Sigmoid colon (tissue), 7 donors: ENCODE results near the gene GART. TPM values are rescaled to one million over a fixed set of nuclear protein-coding genes. Genes with fewer than 3 reads are reported as not detected.

Experiments
- DNase-seq: peaks from one replicate; pipeline ENCODE4 v3.0.0-alpha.2; 2019
- H3K27ac ChIP-seq, 4 donors: fragments of 200-600 bp; sonication (generic); one replicate each; pipeline ENCODE4 v1.5.1; 2016 to 2019; ENCODE audit warnings: mild to moderate bottlenecking in 1 of 4
- H3K27me3 ChIP-seq, 3 donors: fragments of 200-600 bp; sonication (generic); one replicate each; pipeline ENCODE4 v1.5.1; 2019; ENCODE audit warnings: mild to moderate bottlenecking in 1 of 3
- H3K36me3 ChIP-seq, 4 donors: fragments of 200-600 bp; sonication (generic); one replicate each; pipeline ENCODE4 v1.5.1; 2016 to 2019
- H3K4me1 ChIP-seq, 4 donors: fragments of 200-600 bp; sonication (generic); one replicate each; pipeline ENCODE4 v1.5.1; 2017 to 2019
- H3K4me3 ChIP-seq, 4 donors: fragments of 200-600 bp; sonication (generic); one replicate each; pipeline ENCODE4 v1.5.1; 2017 to 2019; ENCODE audit warnings: mild to moderate bottlenecking in 2 of 4, moderate library complexity in 1 of 4
- H3K9me3 ChIP-seq, 4 donors: fragments of 200-600 bp in 3 of 4; sonication (generic) in 3 of 4; one replicate each; pipeline versions ENCODE4 v1.5.1 to v1.6.1; 2013 to 2019
- EP300 ChIP-seq, 4 donors: sonication (generic); formaldehyde crosslinking; IDR thresholded peaks; one replicate each; pipeline ENCODE4 v1.6.1; 2017; ENCODE audit warnings: antibody characterized with exemption in 4 of 4
- POLR2A ChIP-seq, 2 donors: fragments of 450-650 bp; IDR thresholded peaks; one replicate each; pipeline ENCODE4 v1.6.1; 2016; ENCODE audit warnings: antibody characterized with exemption in 2 of 2, mild to moderate bottlenecking in 2 of 2, moderate library complexity in 2 of 2
- POLR2AphosphoS5 ChIP-seq, 4 donors: sonication (generic); formaldehyde crosslinking; IDR thresholded peaks; one replicate each; pipeline ENCODE4 v1.6.1; 2017; ENCODE audit warnings: antibody characterized with exemption in 4 of 4
- WGBS, 2 donors: extraction: QIAGEN DNeasy Blood & Tissue Kit; methylation state at CpG; one replicate each; pipeline ENCODE4 v1.1.7; 2013; 5-methylcytosine and 5-hydroxymethylcytosine counted together
- intact Hi-C: fragments of 100-400 bp; cut with DNase I; formaldehyde crosslinking; loops from one replicate; pipeline ENCODE4 v1.15.1; 2023
- polyA plus RNA-seq, 3 donors: library from polyadenylated mRNA; stranded (reverse); fragments of 200-250 nt; gene quantifications; one replicate each; pipeline ENCODE4 v1.2.3, GENCODE V29; 2013
- total RNA-seq, 4 donors: library from RNA; depleted of rRNA; stranded (reverse); fragments of >200 nt; gene quantifications; one replicate each; pipeline ENCODE4 v1.1.0, GENCODE V29; 2016
- TF ChIP-seq, protein P1 (sequence below), 4 experiments: fragments of 450-650 bp in 3 of 4; fragments of 200-600 bp in 1 of 4; IDR thresholded peaks; one replicate each; pipeline ENCODE4 v1.5.1; 2016 to 2019; ENCODE audit warnings: antibody characterized with exemption in 4 of 4, mild to moderate bottlenecking in 3 of 4, moderate library complexity in 2 of 4
- donor health status: healthy with polysubstance abuse.
- donor health status: Bipolar disorder and iron deficiency.
- donor health status: healthy.

GART gene
- total and polyA plus RNA-seq, 7 donors = 10.8 to 78.5 (median 53.2) TPM

DNA sequence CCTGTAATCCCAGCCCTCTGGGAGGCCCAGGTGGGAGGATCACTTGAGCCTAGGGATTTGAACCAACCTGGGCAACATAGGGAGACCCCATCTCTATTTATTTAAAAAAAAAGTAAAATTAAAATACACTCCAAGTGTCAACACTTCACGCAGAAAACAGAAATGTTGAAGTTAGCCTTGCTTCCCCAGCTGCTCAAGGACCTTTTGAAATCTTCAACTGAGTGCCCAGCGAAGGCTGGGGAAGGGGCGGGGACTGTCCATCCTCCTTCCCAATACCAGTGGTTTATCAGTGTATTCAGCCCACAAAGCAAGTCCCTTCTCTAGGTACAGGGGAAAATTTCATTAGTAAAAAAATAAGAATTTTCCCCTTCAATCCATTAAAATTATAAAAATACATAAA is 48.2 kb downstream of the GART start:
- Histone ChIP-seq H3K4me3 (no peak overlapping the region), H3K9me3 (no peaks in the 10 kb centered on the region), H3K4me1 (peaks cover 0 to 8% (median 3%) of the 10 kb centered on the region in 4 donors), H3K27ac (no peak overlapping the region), H3K27me3 (no peaks in the 10 kb centered on the region), H3K36me3 (no peaks in the 10 kb centered on the region)
- 90 to 93% methylated on average over 3 of the region's 3 CpGs for WGBS, 2 donors
- no peak for DNase-seq
- TF ChIP-seq, protein P1, sequence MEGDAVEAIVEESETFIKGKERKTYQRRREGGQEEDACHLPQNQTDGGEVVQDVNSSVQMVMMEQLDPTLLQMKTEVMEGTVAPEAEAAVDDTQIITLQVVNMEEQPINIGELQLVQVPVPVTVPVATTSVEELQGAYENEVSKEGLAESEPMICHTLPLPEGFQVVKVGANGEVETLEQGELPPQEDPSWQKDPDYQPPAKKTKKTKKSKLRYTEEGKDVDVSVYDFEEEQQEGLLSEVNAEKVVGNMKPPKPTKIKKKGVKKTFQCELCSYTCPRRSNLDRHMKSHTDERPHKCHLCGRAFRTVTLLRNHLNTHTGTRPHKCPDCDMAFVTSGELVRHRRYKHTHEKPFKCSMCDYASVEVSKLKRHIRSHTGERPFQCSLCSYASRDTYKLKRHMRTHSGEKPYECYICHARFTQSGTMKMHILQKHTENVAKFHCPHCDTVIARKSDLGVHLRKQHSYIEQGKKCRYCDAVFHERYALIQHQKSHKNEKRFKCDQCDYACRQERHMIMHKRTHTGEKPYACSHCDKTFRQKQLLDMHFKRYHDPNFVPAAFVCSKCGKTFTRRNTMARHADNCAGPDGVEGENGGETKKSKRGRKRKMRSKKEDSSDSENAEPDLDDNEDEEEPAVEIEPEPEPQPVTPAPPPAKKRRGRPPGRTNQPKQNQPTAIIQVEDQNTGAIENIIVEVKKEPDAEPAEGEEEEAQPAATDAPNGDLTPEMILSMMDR (IDR thresholded peaks at IDR 0.05) = no peak
- no peak for TF ChIP-seq POLR2A (IDR thresholded peaks at IDR 0.05)
- intact Hi-C loops = no loop called here

DNA sequence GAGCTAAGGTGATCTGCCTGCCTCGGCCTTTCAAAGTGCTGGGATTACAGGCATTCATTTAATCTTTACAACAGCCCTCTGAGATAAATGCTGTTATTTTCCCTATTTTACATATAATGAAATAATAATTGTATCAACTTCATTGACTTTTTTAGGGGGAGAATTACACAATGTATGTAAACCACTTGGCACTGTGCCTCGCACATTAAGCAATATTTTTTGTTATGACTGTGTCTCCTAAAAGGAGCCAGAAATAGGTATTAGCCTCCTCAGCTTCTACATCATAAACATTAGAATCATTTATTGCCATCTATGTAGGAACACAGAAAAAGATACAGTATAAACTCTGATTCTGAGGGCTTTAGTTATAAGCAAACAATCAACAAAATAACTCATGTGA is 49.3 kb downstream of the GART start:
- H3K27me3 ChIP-seq = no peaks in the 10 kb centered on the region
- peak overlapping the region in 2 of 4 donors; percentile 79 to 80 for H3K27ac ChIP-seq
- no peak overlapping the region for H3K4me3 ChIP-seq
- DNase-seq = no peak
- no peaks in the 10 kb centered on the region for H3K36me3 ChIP-seq
- TF ChIP-seq, protein P1 (IDR thresholded peaks at IDR 0.05) = no peak
- TF ChIP-seq EP300 (IDR thresholded peaks at IDR 0.05) = no peak
- TF ChIP-seq POLR2A (IDR thresholded peaks at IDR 0.05) = no peak
- TF ChIP-seq POLR2AphosphoS5 (IDR thresholded peaks at IDR 0.05) = no peak
- H3K9me3 ChIP-seq = no peaks in the 10 kb centered on the region
- peaks cover 0 to 8% (median 3%) of the 10 kb centered on the region in 4 donors for H3K4me1 ChIP-seq
- intact Hi-C loops = no loop called here
- 36 to 73% methylated on average over 2 of the region's 2 CpGs for WGBS, 2 donors

DNA sequence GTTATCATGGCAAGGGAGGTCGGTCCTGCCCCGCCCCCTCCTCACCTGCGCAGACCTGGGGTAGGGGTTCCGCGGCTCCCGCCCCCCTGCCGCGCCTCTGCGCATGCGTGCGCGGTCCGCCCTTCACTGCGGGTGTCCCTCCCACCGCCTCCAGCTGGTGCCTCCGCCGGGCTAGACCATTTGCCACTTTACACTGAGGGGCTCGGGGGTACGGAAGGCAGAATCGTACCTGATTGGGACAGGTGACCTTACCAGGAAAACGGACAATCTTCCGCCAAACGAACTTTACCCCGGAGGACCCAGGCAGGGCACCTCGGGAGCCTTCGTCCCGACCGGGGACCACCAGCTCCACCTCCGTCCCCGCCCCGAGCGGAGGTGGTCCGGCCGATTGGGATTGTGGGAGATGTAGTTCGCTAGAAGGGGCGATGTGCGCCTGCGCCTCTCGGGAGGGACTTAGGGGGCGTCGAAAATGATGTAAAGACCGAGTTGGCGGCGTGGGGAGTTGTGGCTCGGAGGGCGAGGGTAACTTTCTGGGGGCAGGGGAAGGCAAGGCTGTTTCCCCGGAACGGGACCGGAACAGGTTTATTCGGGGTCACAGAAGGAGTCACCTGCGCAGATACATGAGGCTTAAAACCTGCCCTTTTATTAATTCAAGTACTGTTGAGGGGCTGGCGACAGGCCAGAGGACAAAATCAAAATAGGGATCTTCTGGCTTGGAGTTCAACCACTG is 50.4 kb downstream of the GART start, which contains the start of gene DNAJC28:
DNAJC28 (minus strand) TSS at position 344 of the 730 bp plus-strand sequence. CDS start 2,323 bp downstream, outside the sequence.
- Histone ChIP-seq H3K27ac (peak within 1 kb of the TSS; percentile 76 to 81 (median 80)), H3K4me1 (peaks cover 0 to 8% (median 3%) of the 10 kb centered on the region in 4 donors), H3K9me3 (no peaks in the 10 kb centered on the region), H3K4me3 (peak within 1 kb of the TSS; percentile 49 to 69 (median 62)), H3K36me3 (no peaks in the 10 kb centered on the region), H3K27me3 (no peaks in the 10 kb centered on the region)
- TF ChIP-seq POLR2AphosphoS5 (IDR thresholded peaks at IDR 0.05) (peak; percentile 49 to 78 (median 72)), EP300 (IDR thresholded peaks at IDR 0.05) (no peak), POLR2A (IDR thresholded peaks at IDR 0.05) (peak in 1 of 2 donors; percentile 42)
- TF ChIP-seq, protein P1 (IDR thresholded peaks at IDR 0.05) = no peak
- intact Hi-C loops = loop anchor here (1.0 kb wide), 1 partner anchor 51 kb away; the partner anchor contains the start of gene GART
- 0 to 1% methylated on average over 52 of the region's 52 CpGs for WGBS, 2 donors
- DNase-seq = peak; percentile 96

DNA sequence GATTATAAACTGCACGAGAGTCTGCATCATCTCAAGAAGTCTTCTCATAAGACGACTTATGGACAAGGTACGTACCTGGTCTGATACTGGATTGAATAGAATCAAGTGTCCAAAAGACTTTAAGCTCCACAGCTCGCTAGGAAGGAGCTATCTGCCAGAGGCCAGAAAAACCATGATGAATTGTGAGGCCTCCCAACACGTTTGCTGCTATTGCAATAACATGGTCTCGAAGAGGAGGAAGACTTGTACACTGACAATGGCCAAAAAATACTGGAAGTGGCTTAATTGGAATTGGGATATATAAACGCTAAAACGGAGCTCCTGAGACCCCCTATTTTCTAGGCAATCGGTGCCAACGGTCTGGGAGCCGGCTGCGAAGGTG is 50.9 kb downstream of the GART start:
- Histone ChIP-seq H3K4me3 (peak overlapping the region; percentile 49 to 69 (median 62)), H3K36me3 (no peaks in the 10 kb centered on the region), H3K4me1 (peaks cover 0 to 8% (median 3%) of the 10 kb centered on the region in 4 donors), H3K27ac (peak overlapping the region; percentile 76 to 81 (median 80)), H3K9me3 (no peaks in the 10 kb centered on the region), H3K27me3 (no peaks in the 10 kb centered on the region)
- TF ChIP-seq POLR2A (IDR thresholded peaks at IDR 0.05) = no peak
- no peak for TF ChIP-seq EP300 (IDR thresholded peaks at IDR 0.05)
- no peak for TF ChIP-seq POLR2AphosphoS5 (IDR thresholded peaks at IDR 0.05)
- TF ChIP-seq, protein P1 (IDR thresholded peaks at IDR 0.05) = no peak
- WGBS, 2 donors = 5 to 14% methylated on average over 12 of the region's 12 CpGs
- no peak for DNase-seq
- intact Hi-C loops = loop anchor here (1.0 kb wide), 1 partner anchor 51 kb away; the partner anchor contains the start of gene GART
